Measurements from ENCODE around the gene MTSS2.

MTSS2 gene

GRCh38 chr16:70703041-70703834 is 17.4 kb upstream of the MTSS2 start:
- H3K27ac ChIP-seq (ENCODE audit: low read length): no peak overlapping the region
- H3K4me3 ChIP-seq (ENCODE audit: low read length): no peak overlapping the region
- no peak overlapping the region for H3K9ac ChIP-seq (ENCODE audit: low read depth, low read length)
- H3K27me3 ChIP-seq (ENCODE audit: insufficient read depth, low read length): no peaks in the 10 kb centered on the region
- H3K36me3 ChIP-seq (ENCODE audit: insufficient read depth, low read depth, low read length): no peaks in the 10 kb centered on the region
- H3K9me3 ChIP-seq (ENCODE audit: insufficient read depth, low read depth, low read length): no peaks in the 10 kb centered on the region
- H3K4me1 ChIP-seq (ENCODE audit: insufficient read depth, low read length): peaks cover 15% of the 10 kb centered on the region

- Histone ChIP-seq H3K4me1 (ENCODE audit: insufficient read depth, low read length) (peaks cover 15% of the 10 kb centered on the region), H3K36me3 (ENCODE audit: insufficient read depth, low read depth, low read length) (no peaks in the 10 kb centered on the region), H3K27me3 (ENCODE audit: insufficient read depth, low read length) (no peaks in the 10 kb centered on the region), H3K9ac (ENCODE audit: low read depth, low read length) (no peak overlapping the region), H3K9me3 (ENCODE audit: insufficient read depth, low read depth, low read length) (no peaks in the 10 kb centered on the region), H3K4me3 (ENCODE audit: low read length) (no peak overlapping the region), H3K27ac (ENCODE audit: low read length) (no peak overlapping the region)
Observed at GRCh38 chr16:70702624-70703023, 16.8 kb upstream of the MTSS2 start.

- no peak overlapping the region for H3K4me3 ChIP-seq (ENCODE audit: low read length)
- no peaks in the 10 kb centered on the region for H3K36me3 ChIP-seq (ENCODE audit: insufficient read depth, low read depth, low read length)
- H3K27me3 ChIP-seq (ENCODE audit: insufficient read depth, low read length): no peaks in the 10 kb centered on the region
- no peaks in the 10 kb centered on the region for H3K9me3 ChIP-seq (ENCODE audit: insufficient read depth, low read depth, low read length)
- H3K4me1 ChIP-seq (ENCODE audit: insufficient read depth, low read length): peaks cover 11% of the 10 kb centered on the region
- H3K27ac ChIP-seq (ENCODE audit: low read length): no peak overlapping the region
- no peak overlapping the region for H3K9ac ChIP-seq (ENCODE audit: low read depth, low read length)
Observed at GRCh38 chr16:70701998-70702397, 16.1 kb upstream of the MTSS2 start.

- H3K4me3 ChIP-seq (ENCODE audit: low read length): no peak overlapping the region
- H3K9ac ChIP-seq (ENCODE audit: low read depth, low read length): no peak overlapping the region
- no peak overlapping the region for H3K27ac ChIP-seq (ENCODE audit: low read length)
- no peaks in the 10 kb centered on the region for H3K9me3 ChIP-seq (ENCODE audit: insufficient read depth, low read depth, low read length)
- H3K4me1 ChIP-seq (ENCODE audit: insufficient read depth, low read length): peaks cover 11% of the 10 kb centered on the region
- no peaks in the 10 kb centered on the region for H3K27me3 ChIP-seq (ENCODE audit: insufficient read depth, low read length)
- H3K36me3 ChIP-seq (ENCODE audit: insufficient read depth, low read depth, low read length): no peaks in the 10 kb centered on the region
Observed at GRCh38 chr16:70701596-70701995, 15.7 kb upstream of the MTSS2 start.

- Histone ChIP-seq H3K27me3 (ENCODE audit: insufficient read depth, low read length) (no peaks in the 10 kb centered on the region), H3K36me3 (ENCODE audit: insufficient read depth, low read depth, low read length) (no peaks in the 10 kb centered on the region), H3K9me3 (ENCODE audit: insufficient read depth, low read depth, low read length) (no peaks in the 10 kb centered on the region), H3K4me3 (ENCODE audit: low read length) (no peak overlapping the region), H3K27ac (ENCODE audit: low read length) (no peak overlapping the region), H3K9ac (ENCODE audit: low read depth, low read length) (no peak overlapping the region), H3K4me1 (ENCODE audit: insufficient read depth, low read length) (peaks cover 11% of the 10 kb centered on the region)
Observed at GRCh38 chr16:70701036-70701435, 15.2 kb upstream of the MTSS2 start.

GRCh38 chr16:70700101-70701020 is 14.5 kb upstream of the MTSS2 start:
- no peak overlapping the region for H3K27ac ChIP-seq (ENCODE audit: low read length)
- H3K9ac ChIP-seq (ENCODE audit: low read depth, low read length): no peak overlapping the region
- no peaks in the 10 kb centered on the region for H3K9me3 ChIP-seq (ENCODE audit: insufficient read depth, low read depth, low read length)
- H3K4me3 ChIP-seq (ENCODE audit: low read length): no peak overlapping the region
- no peaks in the 10 kb centered on the region for H3K36me3 ChIP-seq (ENCODE audit: insufficient read depth, low read depth, low read length)
- H3K4me1 ChIP-seq (ENCODE audit: insufficient read depth, low read length): peaks cover 18% of the 10 kb centered on the region
- H3K27me3 ChIP-seq (ENCODE audit: insufficient read depth, low read length): no peaks in the 10 kb centered on the region

- no peaks in the 10 kb centered on the region for H3K9me3 ChIP-seq (ENCODE audit: insufficient read depth, low read depth, low read length)
- H3K4me1 ChIP-seq (ENCODE audit: insufficient read depth, low read length): peaks cover 22% of the 10 kb centered on the region
- H3K9ac ChIP-seq (ENCODE audit: low read depth, low read length): no peak overlapping the region
- no peaks in the 10 kb centered on the region for H3K27me3 ChIP-seq (ENCODE audit: insufficient read depth, low read length)
- H3K27ac ChIP-seq (ENCODE audit: low read length): no peak overlapping the region
- H3K4me3 ChIP-seq (ENCODE audit: low read length): no peak overlapping the region
- H3K36me3 ChIP-seq (ENCODE audit: insufficient read depth, low read depth, low read length): no peaks in the 10 kb centered on the region
Observed at GRCh38 chr16:70699696-70700095, 13.8 kb upstream of the MTSS2 start.

GRCh38 chr16:70698901-70699300 is 13.0 kb upstream of the MTSS2 start:
- no peaks in the 10 kb centered on the region for H3K9me3 ChIP-seq (ENCODE audit: insufficient read depth, low read depth, low read length)
- H3K4me3 ChIP-seq (ENCODE audit: low read length): no peak overlapping the region
- H3K4me1 ChIP-seq (ENCODE audit: insufficient read depth, low read length): peaks cover 28% of the 10 kb centered on the region
- H3K36me3 ChIP-seq (ENCODE audit: insufficient read depth, low read depth, low read length): no peaks in the 10 kb centered on the region
- no peak overlapping the region for H3K9ac ChIP-seq (ENCODE audit: low read depth, low read length)
- no peaks in the 10 kb centered on the region for H3K27me3 ChIP-seq (ENCODE audit: insufficient read depth, low read length)
- no peak overlapping the region for H3K27ac ChIP-seq (ENCODE audit: low read length)

- Histone ChIP-seq H3K27ac (ENCODE audit: low read length) (no peak overlapping the region), H3K36me3 (ENCODE audit: insufficient read depth, low read depth, low read length) (no peaks in the 10 kb centered on the region), H3K4me3 (ENCODE audit: low read length) (no peak overlapping the region), H3K27me3 (ENCODE audit: insufficient read depth, low read length) (no peaks in the 10 kb centered on the region), H3K9ac (ENCODE audit: low read depth, low read length) (no peak overlapping the region; the same call in 1 of the 2 replicates), H3K4me1 (ENCODE audit: insufficient read depth, low read length) (peaks cover 23% of the 10 kb centered on the region), H3K9me3 (ENCODE audit: insufficient read depth, low read depth, low read length) (no peaks in the 10 kb centered on the region)
Observed at GRCh38 chr16:70697594-70698170, 11.8 kb upstream of the MTSS2 start.

GRCh38 chr16:70696952-70697593 is 11.2 kb upstream of the MTSS2 start:
- H3K36me3 ChIP-seq (ENCODE audit: insufficient read depth, low read depth, low read length): no peaks in the 10 kb centered on the region
- H3K9me3 ChIP-seq (ENCODE audit: insufficient read depth, low read depth, low read length): no peaks in the 10 kb centered on the region
- peaks cover 23% of the 10 kb centered on the region for H3K4me1 ChIP-seq (ENCODE audit: insufficient read depth, low read length)
- no peak overlapping the region for H3K4me3 ChIP-seq (ENCODE audit: low read length)
- no peak overlapping the region for H3K9ac ChIP-seq (ENCODE audit: low read depth, low read length)
- H3K27me3 ChIP-seq (ENCODE audit: insufficient read depth, low read length): no peaks in the 10 kb centered on the region
- no peak overlapping the region for H3K27ac ChIP-seq (ENCODE audit: low read length)

- Histone ChIP-seq H3K27ac (ENCODE audit: low read length) (no peak overlapping the region), H3K27me3 (ENCODE audit: insufficient read depth, low read length) (no peaks in the 10 kb centered on the region), H3K9ac (ENCODE audit: low read depth, low read length) (no peak overlapping the region), H3K9me3 (ENCODE audit: insufficient read depth, low read depth, low read length) (no peaks in the 10 kb centered on the region), H3K36me3 (ENCODE audit: insufficient read depth, low read depth, low read length) (no peaks in the 10 kb centered on the region), H3K4me1 (ENCODE audit: insufficient read depth, low read length) (peaks cover 23% of the 10 kb centered on the region), H3K4me3 (ENCODE audit: low read length) (no peak overlapping the region)
Observed at GRCh38 chr16:70696355-70696754, 10.5 kb upstream of the MTSS2 start.

Measured in iPS-20b (cell line).